ENCODE measurements around the gene UBXN6.

Gene UBXN6

DNA sequence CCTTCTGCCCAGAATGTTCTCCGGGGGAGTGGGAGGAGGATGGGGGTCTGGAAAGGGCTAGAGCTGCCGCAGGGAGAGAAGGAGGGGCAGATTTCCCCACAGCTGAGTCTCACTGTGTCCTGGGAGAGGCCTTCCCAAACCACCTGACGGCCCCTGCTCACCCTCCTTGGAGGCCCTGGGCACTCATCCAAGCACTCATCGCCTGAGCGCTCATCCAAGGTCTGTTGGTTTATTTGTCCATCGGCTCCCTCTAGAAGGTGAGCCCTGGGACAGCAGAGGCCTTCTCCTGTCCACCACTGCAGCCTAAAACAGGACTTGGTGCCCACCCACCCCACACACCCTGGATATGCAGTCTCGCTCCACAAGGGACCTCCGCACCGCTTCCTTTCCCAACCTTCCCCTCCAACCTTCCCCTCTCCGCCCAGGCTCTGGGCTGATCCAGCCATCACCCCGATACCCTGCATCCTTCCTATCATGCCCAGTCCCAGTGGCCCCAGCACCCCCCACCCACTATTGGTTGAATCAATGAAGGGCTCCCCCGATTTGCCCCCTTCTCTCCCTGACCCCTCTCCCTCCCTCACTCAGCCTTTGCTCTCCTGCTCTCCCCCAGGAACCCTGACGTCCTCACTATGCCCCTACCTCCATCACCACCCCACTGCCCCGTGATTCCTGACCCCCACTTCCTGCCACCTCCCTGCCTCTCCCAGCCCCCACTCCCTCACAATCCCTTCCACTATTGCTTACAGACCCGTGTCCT lies 1.7 kb downstream of the UBXN6 start:
- peak; percentile 34 for DNase-seq

GRCh38 chr19:4454747-4455718 lies 2.6 kb downstream of the UBXN6 start:
- DNase-seq: no peak

DNA sequence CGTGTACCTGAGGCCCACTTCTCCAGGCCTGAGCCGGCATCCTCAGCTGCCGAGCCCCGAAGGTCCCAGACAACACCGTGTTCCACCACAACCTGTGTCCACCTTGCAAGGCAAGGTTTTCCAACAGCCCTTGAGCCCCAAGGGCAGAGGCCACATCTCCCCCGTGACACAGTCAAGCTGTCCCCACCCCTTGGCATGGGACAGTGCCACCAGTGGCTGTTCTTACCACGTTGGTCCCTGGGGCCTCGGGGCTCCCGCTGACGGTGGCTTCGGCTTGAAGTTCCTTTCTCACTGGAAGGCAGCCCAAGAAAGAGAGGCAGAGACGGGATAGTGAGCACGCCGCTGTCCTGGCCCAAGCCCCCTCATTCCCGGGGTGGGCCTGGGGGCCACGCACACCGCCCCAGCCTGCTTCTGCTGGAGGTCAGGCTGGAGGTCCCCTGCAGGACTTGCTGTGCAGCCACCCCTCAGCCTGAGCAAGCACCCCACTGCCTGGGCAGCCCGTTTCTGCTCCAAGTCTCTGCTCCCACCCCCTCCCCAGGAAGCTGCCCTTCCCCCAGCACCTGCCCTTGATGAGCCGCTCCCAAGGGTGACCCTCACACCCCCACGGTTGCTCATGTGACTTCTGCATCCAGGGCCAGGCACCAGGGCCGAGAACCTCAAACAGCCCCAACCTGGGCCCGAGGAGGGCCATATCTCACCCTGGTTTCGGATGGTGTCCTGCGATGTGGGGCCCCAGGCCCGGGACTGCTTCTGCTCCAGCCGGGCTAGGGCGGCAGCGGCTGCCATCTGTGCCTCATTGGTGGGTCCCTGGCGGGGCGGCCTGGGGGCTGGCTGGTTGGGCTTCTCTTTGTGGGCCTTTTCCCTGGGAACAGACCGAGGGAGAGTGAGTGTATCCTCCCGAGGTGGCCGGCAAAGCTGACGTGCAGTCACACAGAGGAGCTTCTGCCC lies 4.1 kb downstream of the UBXN6 start:
- DNase-seq: no peak

DNA sequence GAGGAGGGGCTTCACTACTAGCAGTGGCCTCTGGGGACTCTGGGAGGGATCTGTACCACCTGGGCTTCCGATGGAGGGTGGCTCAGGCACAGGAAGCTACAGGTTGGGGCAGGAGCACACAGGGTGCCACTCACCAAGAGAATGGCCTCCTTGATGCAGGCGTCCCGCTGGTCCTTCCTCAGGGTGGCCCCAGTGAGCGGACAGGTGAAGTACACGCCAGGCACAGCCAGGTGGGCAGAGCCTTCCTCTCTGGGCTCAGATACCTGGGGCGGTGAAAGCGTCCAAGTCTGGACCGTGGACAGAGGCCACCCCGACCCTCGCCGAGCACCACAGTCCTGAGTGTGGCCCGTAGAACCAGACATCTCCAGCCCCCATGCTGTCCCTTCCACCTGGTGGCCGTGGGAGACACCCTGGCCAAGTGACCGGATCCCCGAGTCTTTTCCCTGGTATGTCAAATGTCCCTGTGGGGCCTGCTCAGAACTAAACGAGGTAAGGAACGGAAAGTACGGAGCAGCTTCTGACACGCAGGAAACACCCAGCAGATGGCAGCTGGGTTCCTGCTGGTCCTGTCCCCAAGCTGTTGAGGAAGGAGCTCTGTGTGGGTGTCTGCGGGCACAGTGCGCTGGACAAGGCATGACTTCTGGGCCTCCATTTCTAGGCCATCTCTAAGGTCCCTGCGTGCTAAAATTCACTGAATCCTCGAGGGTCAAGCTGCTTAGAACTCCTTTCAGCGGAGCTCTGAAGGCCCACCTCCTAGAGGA lies 5.2 kb downstream of the UBXN6 start:
- no peak for DNase-seq

GRCh38 chr19:4449639-4450028 lies 8.0 kb downstream of the UBXN6 start:
- no peak for DNase-seq

GRCh38 chr19:4449022-4449638 lies 8.5 kb downstream of the UBXN6 start:
- DNase-seq: no peak

GRCh38 chr19:4448147-4448985 lies 9.2 kb downstream of the UBXN6 start:
- DNase-seq: no peak

DNA sequence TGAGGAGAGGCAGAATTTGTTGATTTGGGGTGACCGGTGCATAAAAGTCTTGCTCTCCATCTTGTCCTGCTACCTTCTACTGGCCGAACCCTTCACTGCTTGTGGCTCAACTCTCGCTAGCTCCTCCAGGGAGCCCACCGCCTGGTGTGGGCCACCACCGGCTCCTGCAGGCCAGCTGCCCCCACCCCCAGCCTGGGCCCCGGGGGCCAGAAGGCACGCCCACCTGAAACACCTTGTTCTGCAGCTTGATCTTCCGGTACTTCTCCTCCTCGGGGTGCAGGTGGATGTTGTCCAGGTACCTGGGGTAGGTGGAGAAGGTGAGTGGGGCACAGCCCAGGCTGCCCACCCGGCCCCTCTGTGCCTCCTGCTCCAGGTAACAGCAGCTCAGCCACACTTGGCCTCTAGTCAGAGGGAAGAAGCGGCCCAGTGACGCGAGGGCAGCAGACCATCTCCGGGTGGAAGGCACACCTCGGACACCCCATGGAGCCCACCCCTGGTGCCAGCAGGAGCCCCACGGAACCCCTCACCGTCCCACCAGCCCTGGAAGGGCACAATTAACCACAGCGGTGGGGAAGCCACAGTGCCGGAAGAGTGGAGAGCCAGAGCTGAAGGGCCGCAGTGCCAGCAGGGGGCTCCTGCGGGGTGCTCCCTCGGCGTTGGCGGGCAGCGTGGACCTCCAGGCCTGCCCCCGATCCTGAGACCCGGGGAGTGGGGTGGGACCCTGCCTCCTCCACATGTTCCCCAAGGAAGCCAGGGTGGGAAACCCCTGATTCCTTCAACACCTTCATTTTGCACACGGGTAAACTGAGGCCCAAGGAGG lies 10.1 kb downstream of the UBXN6 start:
- no peak for DNase-seq

DNA sequence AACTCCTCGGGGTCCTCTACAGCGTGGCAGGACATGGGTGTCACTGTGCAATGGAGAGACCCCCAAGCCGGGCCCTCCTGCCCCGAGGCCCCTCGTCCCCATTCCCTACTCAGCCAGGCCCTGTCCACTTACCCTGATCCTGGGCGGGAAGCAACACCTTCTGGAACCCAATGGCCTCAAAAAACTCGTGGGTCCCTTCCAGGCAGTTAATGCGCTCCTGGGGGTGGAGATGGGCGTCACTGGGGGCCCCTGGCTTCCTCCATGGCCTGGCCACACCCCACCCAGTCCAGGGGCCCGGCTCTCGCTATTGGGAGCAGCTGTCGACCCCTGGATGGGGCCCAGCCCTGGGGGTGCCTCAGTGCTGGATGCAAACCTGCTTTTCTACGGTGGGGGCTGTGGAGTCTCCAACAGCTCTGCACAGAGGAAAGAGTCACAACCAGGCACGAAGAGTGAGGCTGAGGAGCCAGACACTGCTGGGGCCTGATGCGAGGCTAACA lies 10.8 kb downstream of the UBXN6 start:
- DNase-seq: no peak

- no peak for DNase-seq
Measured at GRCh38 chr19:4445963-4446703, 11.5 kb downstream of the UBXN6 start.

- no peak for DNase-seq
Measured at GRCh38 chr19:4444765-4445741, 12.5 kb downstream of the UBXN6 start.

- DNase-seq: no peak
Measured at GRCh38 chr19:4443966-4444764, 13.4 kb downstream of the UBXN6 start.

DNA sequence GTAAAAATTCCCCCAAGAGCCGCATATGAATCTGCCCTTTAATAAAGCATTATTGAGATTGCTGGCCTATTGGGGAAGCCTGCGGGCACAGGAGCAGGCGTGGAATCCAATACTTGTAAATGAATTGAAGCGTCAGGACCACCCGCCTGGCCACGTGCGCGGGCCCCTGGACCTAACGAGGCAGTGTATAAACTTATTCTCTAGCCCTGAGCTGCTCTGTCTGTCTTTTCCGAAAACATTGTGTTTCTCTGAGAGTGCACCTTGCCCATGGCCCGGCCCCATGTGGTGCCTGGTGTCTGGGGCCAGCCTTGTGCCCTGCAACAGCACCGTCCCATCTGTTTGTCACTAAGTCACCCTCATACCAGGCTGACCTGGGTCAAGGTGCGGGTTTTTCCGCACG lies 14.4 kb downstream of the UBXN6 start:
- DNase-seq: no peak

- no peak for DNase-seq
Measured at GRCh38 chr19:4442819-4443146, 14.8 kb downstream of the UBXN6 start.

DNA sequence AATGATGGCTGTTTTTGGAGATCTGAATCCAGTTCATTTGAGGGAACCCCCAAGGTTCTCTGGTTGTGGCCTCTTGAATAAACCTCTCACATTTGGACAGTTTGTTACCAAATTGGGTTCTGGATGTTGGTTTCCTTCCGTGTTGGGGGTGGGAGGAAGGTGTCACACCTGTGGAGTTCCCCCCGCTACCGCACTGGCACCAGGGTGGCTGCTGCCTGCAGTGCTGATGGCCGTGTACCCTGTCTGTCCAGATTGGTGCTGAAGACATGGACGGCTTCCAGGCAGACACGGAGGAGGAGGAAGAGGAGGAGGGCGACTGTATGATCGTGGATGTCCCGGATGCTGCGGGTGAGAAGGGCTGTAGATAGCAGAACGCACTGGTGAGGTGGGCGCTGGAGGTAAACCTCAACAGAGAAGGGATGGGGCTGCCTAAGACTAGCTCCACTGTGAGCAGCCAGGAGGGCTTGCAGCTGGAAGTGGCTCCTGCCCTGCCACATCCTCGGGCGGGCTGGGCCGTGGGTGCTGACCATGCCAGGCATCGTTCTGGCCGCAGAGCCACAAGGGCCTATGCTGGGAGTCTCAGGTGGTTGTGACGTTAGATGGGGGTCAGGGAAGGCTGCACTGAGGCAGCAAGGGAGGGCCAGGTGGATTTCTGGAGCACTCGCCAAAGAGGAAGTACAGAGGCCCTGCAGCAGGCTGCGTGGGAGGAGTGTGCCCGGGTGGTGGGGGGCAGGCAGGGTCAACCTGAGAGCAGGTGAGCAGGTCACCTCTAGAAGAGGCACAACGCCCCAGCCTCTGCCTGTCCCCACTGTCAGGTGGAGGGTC lies 15.4 kb downstream of the UBXN6 start:
- no peak for DNase-seq

GRCh38 chr19:4439243-4439642 lies 18.4 kb downstream of the UBXN6 start:
- no peak for DNase-seq

Measured in retina (tissue), 1 donor.